GM23248 (cell line): Measurements from ENCODE around the gene TGFBR3L. TPM values are rescaled to one million over a fixed set of nuclear protein-coding genes. Genes with fewer than 3 reads are reported as not detected.

Experiments used
- DNase-seq: peaks from one replicate; pipeline ENCODE4 v3.0.0-alpha.2; 2015
- H2AFZ ChIP-seq: fragments of 200-600 bp; sonication (generic); 2 replicates; pipeline ENCODE4 v1.6.1; 2016; ENCODE audit warnings: antibody characterized with exemption
- H3F3A ChIP-seq: fragments of 200-600 bp; sonication (generic); 2 replicates; pipeline ENCODE4 v1.6.1; 2016; ENCODE audit warnings: mild to moderate bottlenecking, antibody characterized with exemption, mixed run types; ENCODE audit not compliant: insufficient read depth
- H3K27ac ChIP-seq: fragments of 200-600 bp; sonication (generic); 2 replicates; pipeline ENCODE4 v1.5.1; 2016; ENCODE audit warnings: mild to moderate bottlenecking
- H3K27me3 ChIP-seq: fragments of 200-600 bp; sonication (generic); replicated peaks from 2 replicates; pipeline ENCODE4 v1.6.1; 2016; ENCODE audit warnings: mild to moderate bottlenecking; ENCODE audit not compliant: insufficient read depth
- H3K36me3 ChIP-seq: fragments of 200-600 bp; sonication (generic); 2 replicates; pipeline ENCODE4 v1.6.1; 2016; ENCODE audit warnings: low read depth, mild to moderate bottlenecking
- H3K4me1 ChIP-seq: fragments of 200-600 bp; sonication (generic); 2 replicates; pipeline ENCODE4 v1.6.1; 2016; ENCODE audit warnings: mild to moderate bottlenecking; ENCODE audit not compliant: insufficient read depth
- H3K4me2 ChIP-seq: fragments of 200-600 bp; sonication (generic); one replicate; pipeline ENCODE4 v1.6.1; 2016; ENCODE audit warnings: mild to moderate bottlenecking; ENCODE audit not compliant: unreplicated experiment
- H3K4me3 ChIP-seq: fragments of 200-600 bp; sonication (generic); 2 replicates; pipeline ENCODE4 v1.5.1; 2016; ENCODE audit warnings: mild to moderate bottlenecking
- H3K79me2 ChIP-seq: fragments of 200-600 bp; sonication (generic); 2 replicates; pipeline ENCODE4 v1.6.1; 2016; ENCODE audit warnings: mild to moderate bottlenecking; ENCODE audit not compliant: insufficient read depth
- H3K9ac ChIP-seq: fragments of 200-600 bp; sonication (generic); 2 replicates; pipeline ENCODE4 v1.6.1; 2016; ENCODE audit warnings: mild to moderate bottlenecking
- H3K9me2 ChIP-seq: fragments of 200-600 bp; sonication (generic); 2 replicates; pipeline ENCODE4 v1.6.1; 2016; ENCODE audit warnings: mixed run types, mild to moderate bottlenecking, moderate library complexity; ENCODE audit not compliant: insufficient read depth
- H3K9me3 ChIP-seq: fragments of 200-600 bp; sonication (generic); one replicate; pipeline ENCODE4 v1.6.1; 2017; ENCODE audit warnings: low read depth
- H4K20me1 ChIP-seq: fragments of 200-600 bp; sonication (generic); 2 replicates; pipeline ENCODE4 v1.6.0; 2016; ENCODE audit not compliant: insufficient read depth
- EZH2 ChIP-seq: fragments of 200-600 bp; sonication (generic); IDR thresholded peaks from 2 replicates; pipeline ENCODE4 v1.6.1; 2018; ENCODE audit warnings: antibody characterized with exemption, mild to moderate bottlenecking; ENCODE audit not compliant: insufficient read depth, poor library complexity, severe bottlenecking
- EZH2phosphoT487 ChIP-seq: fragments of 200-600 bp; sonication (generic); IDR thresholded peaks from 2 replicates; pipeline ENCODE4 v1.6.1; 2018; ENCODE audit warnings: antibody characterized with exemption, moderate library complexity, mild to moderate bottlenecking, low read depth; ENCODE audit not compliant: insufficient read depth
- WGBS, 2 experiments: methylation state at CpG; one replicate each; pipeline ENCODE4 v1.1.6; 2015 to 2017; ENCODE audit warnings: low lambda C conversion rate in 2 of 2, low coverage in 1 of 2; ENCODE audit errors: missing lambda C conversion rate in 2 of 2; 5-methylcytosine and 5-hydroxymethylcytosine counted together
- in situ Hi-C: fragments of 300-500 bp; cut with MboI; formaldehyde crosslinking; loops from 2 replicates; pipeline ENCODE4 v1.15.0; 2020
- polyA plus RNA-seq: library from polyadenylated mRNA; unstranded; fragments of >200 nt; fragmentation: Nextera tagmentation; extraction: Ambion mirVana; gene quantifications from 2 replicates; pipeline ENCODE4 v1.2.1, GENCODE V29; 2016
- total RNA-seq: library from RNA; depleted of rRNA; stranded (reverse); fragments of >200 nt; shearing (Covaris generic); gene quantifications from 2 replicates; pipeline ENCODE4 v1.2.3, GENCODE V29; 2014

TGFBR3L gene
- total and polyA plus RNA-seq, 2 experiments from 2014 or later: 9.0 to 30.6 TPM

GRCh38 chr19:7868326-7868670 is 46.3 kb upstream of the TGFBR3L start:
- H3K9me2 ChIP-seq: no peaks in the 10 kb centered on the region
- no peaks in the 10 kb centered on the region for H3K36me3 ChIP-seq
- no peaks in the 10 kb centered on the region for H3K9me3 ChIP-seq
- H4K20me1 ChIP-seq: no peaks in the 10 kb centered on the region
- H3K27ac ChIP-seq: no peak overlapping the region
- peaks cover 7% of the 10 kb centered on the region for H3K27me3 ChIP-seq
- in situ Hi-C loops: no loop called here
- WGBS, 2 experiments: 13 to 16% methylated on average over 20 to 21 of the region's 21 CpGs
- no peak overlapping the region for H3K9ac ChIP-seq
- H3K4me3 ChIP-seq: peak overlapping the region; percentile 43; the same call in 1 of the 2 replicates
- H3K4me2 ChIP-seq: peak overlapping the region; percentile 13
- H3F3A ChIP-seq: peaks cover 14% of the 10 kb centered on the region
- TF ChIP-seq EZH2: no peak
- TF ChIP-seq EZH2phosphoT487: no peak
- H3K79me2 ChIP-seq: no peaks in the 10 kb centered on the region
- H3K4me1 ChIP-seq: no peaks in the 10 kb centered on the region; the same call in 1 of the 2 replicates
- H2AFZ ChIP-seq: peak overlapping the region; percentile 53
- DNase-seq: peak; percentile 43

GRCh38 chr19:7868671-7869452 is 45.8 kb upstream of the TGFBR3L start:
- Histone ChIP-seq H3K27ac (no peak overlapping the region), H3K9me3 (no peaks in the 10 kb centered on the region), H3K79me2 (no peaks in the 10 kb centered on the region), H4K20me1 (no peaks in the 10 kb centered on the region), H3K4me3 (peak overlapping the region; percentile 43), H3K9ac (no peak overlapping the region), H3K4me2 (peak overlapping the region; percentile 13), H3K27me3 (peaks cover 9% of the 10 kb centered on the region), H3K9me2 (no peaks in the 10 kb centered on the region), H2AFZ (peak overlapping the region; percentile 53), H3K36me3 (no peaks in the 10 kb centered on the region), H3K4me1 (no peaks in the 10 kb centered on the region; the same call in 1 of the 2 replicates), H3F3A (peaks cover 14% of the 10 kb centered on the region)
- peak; percentile 72 for DNase-seq
- WGBS, 2 experiments: 3% methylated on average over 32 to 44 of the region's 67 CpGs
- TF ChIP-seq EZH2 (no peak), EZH2phosphoT487 (no peak)
- in situ Hi-C loops: no loop called here

- peak overlapping the region; percentile 43 for H3K4me3 ChIP-seq
- H3K9ac ChIP-seq: no peak overlapping the region
- H3K79me2 ChIP-seq: no peaks in the 10 kb centered on the region
- H3K9me2 ChIP-seq: no peaks in the 10 kb centered on the region
- DNase-seq: peak; percentile 67
- H3K27me3 ChIP-seq: peaks cover 11% of the 10 kb centered on the region
- peaks cover 14% of the 10 kb centered on the region for H3F3A ChIP-seq
- H3K9me3 ChIP-seq: no peaks in the 10 kb centered on the region
- TF ChIP-seq EZH2: no peak
- no peak for TF ChIP-seq EZH2phosphoT487
- H3K27ac ChIP-seq: no peak overlapping the region
- H4K20me1 ChIP-seq: no peaks in the 10 kb centered on the region
- in situ Hi-C loops: no loop called here
- peak overlapping the region; percentile 23 for H3K4me2 ChIP-seq
- 3 to 4% methylated on average over 15 to 32 of the region's 47 CpGs for WGBS, 2 experiments
- H3K36me3 ChIP-seq: no peaks in the 10 kb centered on the region
- H3K4me1 ChIP-seq: no peaks in the 10 kb centered on the region; the same call in 1 of the 2 replicates
- H2AFZ ChIP-seq: peak overlapping the region; percentile 53; the same call in 1 of the 2 replicates
Measured at GRCh38 chr19:7869453-7869909, 45.1 kb upstream of the TGFBR3L start.

GRCh38 chr19:7869910-7870511 is 44.6 kb upstream of the TGFBR3L start:
- no peaks in the 10 kb centered on the region for H3K36me3 ChIP-seq
- in situ Hi-C loops: no loop called here
- H3K27me3 ChIP-seq: peaks cover 16% of the 10 kb centered on the region
- no peak overlapping the region for H3K9ac ChIP-seq
- peak overlapping the region; percentile 23 for H3K4me2 ChIP-seq
- no peak overlapping the region for H3K27ac ChIP-seq
- TF ChIP-seq EZH2: no peak
- no peak for TF ChIP-seq EZH2phosphoT487
- no peaks in the 10 kb centered on the region for H4K20me1 ChIP-seq
- peak overlapping the region; percentile 53; the same call in 1 of the 2 replicates for H2AFZ ChIP-seq
- DNase-seq: peak; percentile 37
- H3K79me2 ChIP-seq: no peaks in the 10 kb centered on the region
- no peaks in the 10 kb centered on the region for H3K9me3 ChIP-seq
- 20% methylated on average over 30 of the region's 30 CpGs; no CpG with 5 or more reads in 1 of the 2 experiments for WGBS, 2 experiments
- peaks cover 14% of the 10 kb centered on the region for H3F3A ChIP-seq
- H3K9me2 ChIP-seq: no peaks in the 10 kb centered on the region
- H3K4me3 ChIP-seq: peak overlapping the region; percentile 43
- no peaks in the 10 kb centered on the region; the same call in 1 of the 2 replicates for H3K4me1 ChIP-seq
